ENCODE results near the gene TXNRD2.
"Not testable (repeated sequence)": the region's sequence is repeated elsewhere in the genome, so short reads cannot be mapped to it uniquely, and the experiment has no call there.

The TXNRD2 gene

GRCh38 chr22:19842393-19843106 is 99.1 kb downstream of the TXNRD2 start:
- no peak overlapping the region for H3K4me3 ChIP-seq (ENCODE audit: low read depth, low read length)

DNA sequence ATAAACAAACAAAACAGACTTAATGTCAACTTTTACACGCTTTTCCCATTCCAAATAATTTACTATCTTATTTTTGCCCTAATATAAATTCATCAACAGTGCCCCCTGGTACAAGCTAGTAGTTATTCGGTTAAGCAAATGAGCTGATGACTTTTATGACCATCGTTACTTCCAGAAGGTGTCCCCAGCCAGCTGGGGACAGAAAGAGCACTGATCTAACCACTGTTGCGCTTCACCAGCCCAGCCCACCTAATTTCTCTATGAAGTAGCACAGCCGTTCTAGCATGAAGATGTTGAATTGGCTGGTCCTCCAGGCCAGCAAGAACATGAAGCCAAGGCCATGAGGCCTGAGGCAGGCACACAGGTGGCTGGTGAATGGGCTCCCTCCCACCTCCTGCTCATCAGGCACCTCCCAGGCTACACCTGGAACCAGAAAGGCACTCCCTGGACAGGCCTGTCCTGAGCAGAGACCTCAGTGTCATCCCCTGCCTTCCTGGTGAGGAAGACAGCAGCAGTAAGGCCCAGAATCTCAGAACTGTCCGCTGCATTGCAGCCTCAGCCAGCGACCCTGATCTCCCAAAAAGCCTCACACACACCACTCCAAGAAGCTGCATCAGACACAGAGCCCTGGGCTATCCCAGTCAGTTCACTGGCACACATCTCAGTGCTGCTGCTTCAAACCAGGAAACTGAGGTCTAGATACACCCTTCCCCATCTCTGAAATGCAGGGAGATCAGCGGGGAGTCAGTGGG is 99.8 kb downstream of the TXNRD2 start:
- H3K4me3 ChIP-seq (ENCODE audit: low read depth, low read length), result no peak overlapping the region
- DNase-seq (ENCODE audit: low read depth), result no peak

More at GRCh38 chr22:19842393-19843106, 99.1 kb downstream of the TXNRD2 start:
- DNase-seq (ENCODE audit: low read depth), result no peak

GRCh38 chr22:19840955-19841640 is 100.5 kb downstream of the TXNRD2 start:
- no peak for DNase-seq (ENCODE audit: low read depth)
- H3K4me3 ChIP-seq (ENCODE audit: low read depth, low read length), result no peak overlapping the region

DNA sequence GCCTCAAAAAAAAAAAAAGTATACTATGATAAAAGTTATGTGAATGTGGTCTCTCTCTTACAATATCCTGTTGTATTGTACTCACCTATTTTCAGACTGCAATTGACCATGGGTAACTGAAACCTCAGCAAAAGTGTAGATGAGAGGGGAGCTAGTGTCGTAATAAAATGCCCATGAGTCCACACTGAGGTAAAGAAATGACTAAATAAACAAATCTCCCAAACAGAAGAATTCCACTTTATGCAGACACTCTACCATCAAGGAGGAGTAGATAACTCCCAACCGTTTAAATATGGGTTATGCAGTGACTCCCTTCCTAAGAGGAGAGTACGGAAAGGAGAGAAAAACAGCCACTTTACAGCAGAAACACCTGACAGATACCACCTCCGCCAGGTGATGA is 101.6 kb downstream of the TXNRD2 start:
- DNase-seq (ENCODE audit: low read depth), result no peak

DNA sequence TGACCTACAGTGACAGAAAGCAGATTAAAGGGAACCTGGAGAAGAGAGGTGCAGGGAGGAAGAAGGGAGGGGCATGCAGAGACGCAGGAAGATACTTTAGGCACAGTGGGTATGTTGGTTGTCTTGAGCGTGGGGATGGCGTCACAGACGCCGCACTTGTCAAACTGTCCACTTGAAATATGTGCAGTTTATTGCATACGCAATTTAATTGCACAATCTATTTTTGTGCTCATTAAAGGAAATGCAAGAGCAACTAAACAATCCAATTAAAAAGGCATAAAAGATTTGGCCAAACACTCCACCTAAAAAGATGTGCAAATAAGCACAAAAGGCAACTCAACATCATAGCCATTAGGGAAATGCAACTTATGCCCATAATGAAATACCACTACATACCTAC is 103.7 kb downstream of the TXNRD2 start:
- no peak for DNase-seq (ENCODE audit: low read depth)
- H3K4me3 ChIP-seq (ENCODE audit: low read depth, low read length), result no peak overlapping the region

More for the DNA sequence above, 101.6 kb downstream of the TXNRD2 start:
- H3K4me3 ChIP-seq (ENCODE audit: low read depth, low read length), result no peak overlapping the region

DNA sequence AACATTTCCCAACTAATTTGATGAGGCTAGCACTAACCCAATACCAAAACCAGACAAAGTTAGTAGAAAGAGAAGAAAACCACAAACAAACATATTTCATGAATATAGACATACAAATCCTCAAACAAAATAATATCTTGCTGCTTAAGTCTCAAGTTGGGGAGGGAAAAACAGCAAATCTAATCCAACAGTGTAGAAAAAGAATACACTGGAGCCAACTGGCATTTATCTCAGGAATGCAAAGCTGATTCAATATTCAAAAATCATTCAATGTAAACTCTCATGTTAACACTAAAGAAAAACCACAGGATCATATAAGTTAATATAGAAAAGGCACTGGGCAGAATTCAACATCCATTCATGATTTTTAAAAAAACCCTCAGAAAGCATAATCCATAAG is 105.1 kb downstream of the TXNRD2 start:
- no peak overlapping the region for H3K4me3 ChIP-seq (ENCODE audit: low read depth, low read length)
- DNase-seq (ENCODE audit: low read depth), result no peak

- no peak overlapping the region for H3K4me3 ChIP-seq (ENCODE audit: low read depth, low read length)
- no peak for DNase-seq (ENCODE audit: low read depth)
Observed at GRCh38 chr22:19834599-19834998, 107.0 kb downstream of the TXNRD2 start.

- DNase-seq (ENCODE audit: low read depth); H3K4me3 ChIP-seq (ENCODE audit: low read depth, low read length): not testable (repeated sequence)
Observed at GRCh38 chr22:19833327-19833726, 108.3 kb downstream of the TXNRD2 start.

- DNase-seq (ENCODE audit: low read depth), result no peak
- no peak overlapping the region for H3K4me3 ChIP-seq (ENCODE audit: low read depth, low read length)
Observed at GRCh38 chr22:19832476-19833108, 109.0 kb downstream of the TXNRD2 start.

DNA sequence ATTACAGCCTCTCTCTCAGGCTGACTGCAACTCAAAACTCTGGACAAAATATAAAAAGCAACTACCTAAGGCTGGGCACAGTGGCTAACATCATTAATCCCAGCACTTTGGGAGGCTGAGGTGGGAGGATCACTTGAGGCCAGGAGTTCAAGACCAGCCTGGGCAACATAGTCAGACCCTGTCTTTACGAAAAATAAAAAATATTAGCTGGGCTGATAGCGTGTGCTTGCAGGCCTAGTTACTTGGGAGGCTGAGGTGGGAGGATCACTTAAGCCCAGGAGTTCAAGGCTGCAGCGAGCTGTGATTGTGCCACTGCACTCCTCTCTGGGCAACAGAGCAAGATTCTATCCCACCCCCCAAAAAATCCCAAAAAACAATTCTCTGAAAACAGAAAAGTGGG is 109.6 kb downstream of the TXNRD2 start:
- DNase-seq (ENCODE audit: low read depth); H3K4me3 ChIP-seq (ENCODE audit: low read depth, low read length): not testable (repeated sequence)

DNA sequence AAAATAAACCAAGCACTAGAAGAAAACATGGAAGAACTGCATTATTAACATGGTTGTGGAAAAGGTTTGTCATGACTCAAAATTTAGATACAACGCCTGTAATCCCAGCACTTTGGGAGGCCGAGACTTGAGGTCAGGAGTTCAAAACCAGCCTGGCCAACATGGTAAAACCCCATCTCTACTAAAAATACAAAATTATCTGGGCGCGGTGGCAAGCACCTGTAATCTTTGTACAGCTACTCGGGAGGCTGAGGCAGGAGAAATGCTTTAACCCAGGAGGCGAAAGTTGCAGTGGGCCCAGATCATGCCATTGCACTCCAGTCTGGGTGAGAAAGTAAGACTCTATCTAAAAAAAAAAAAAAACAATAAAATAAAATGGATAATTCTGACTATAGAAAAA is 110.6 kb downstream of the TXNRD2 start:
- DNase-seq (ENCODE audit: low read depth), result no peak
- H3K4me3 ChIP-seq (ENCODE audit: low read depth, low read length), result no peak overlapping the region

DNA sequence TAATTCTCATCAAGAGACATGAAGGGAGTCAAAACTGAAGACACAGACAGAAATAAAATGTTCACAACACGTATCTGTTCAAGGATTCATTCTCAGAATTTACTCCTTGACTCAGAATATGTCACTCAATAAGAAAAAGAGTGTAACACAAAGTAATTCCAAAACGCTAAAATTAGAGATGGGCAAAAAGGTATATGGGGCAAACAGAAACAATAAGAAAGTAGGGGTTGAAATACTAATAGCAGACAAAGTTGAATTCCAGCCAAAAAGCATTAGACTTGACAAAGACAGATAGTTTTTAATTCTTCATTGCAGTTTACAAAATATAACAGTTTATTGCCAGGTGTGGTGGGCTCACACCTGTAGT is 113.6 kb downstream of the TXNRD2 start:
- no peak for DNase-seq (ENCODE audit: low read depth)
- H3K4me3 ChIP-seq (ENCODE audit: low read depth, low read length), result no peak overlapping the region

DNA sequence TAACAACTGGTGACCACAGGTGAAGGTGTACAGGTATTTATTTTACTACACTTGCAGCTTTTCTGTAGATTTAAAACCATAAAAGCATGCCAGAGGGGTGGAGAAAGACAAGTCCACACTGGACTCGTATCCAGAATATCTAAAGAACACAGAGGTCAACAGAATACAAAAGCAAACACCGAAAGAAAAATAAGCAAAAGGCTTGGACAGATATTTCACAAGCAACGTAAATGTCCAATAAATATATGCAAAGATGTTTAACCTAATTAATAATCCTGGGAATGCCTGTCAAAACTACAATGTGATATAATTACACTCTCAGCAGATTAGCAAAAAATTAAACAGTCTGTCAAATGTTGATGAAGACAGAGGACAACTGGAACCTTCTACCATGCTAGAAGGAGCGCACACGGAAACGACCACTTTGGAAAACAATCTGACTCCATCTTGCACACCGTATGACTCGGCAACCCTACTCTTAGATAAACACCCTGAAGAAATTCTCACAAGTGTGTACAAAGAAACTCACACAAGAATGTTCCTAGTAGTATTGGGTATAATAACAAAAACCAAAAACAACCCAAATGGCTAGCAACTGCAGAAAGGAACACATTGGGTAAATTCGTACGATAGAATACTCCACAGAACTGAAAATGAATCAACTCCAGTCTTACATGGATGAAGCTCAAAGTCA is 114.1 kb downstream of the TXNRD2 start:
- H3K4me3 ChIP-seq (ENCODE audit: low read depth, low read length), result no peak overlapping the region

GRCh38 chr22:19826619-19826950 is 115.0 kb downstream of the TXNRD2 start:
- no peak for DNase-seq (ENCODE audit: low read depth)
- H3K4me3 ChIP-seq (ENCODE audit: low read depth, low read length), result no peak overlapping the region

More for the DNA sequence above, 114.1 kb downstream of the TXNRD2 start:
- DNase-seq (ENCODE audit: low read depth), result no peak

- no peak for DNase-seq (ENCODE audit: low read depth)
- H3K4me3 ChIP-seq (ENCODE audit: low read depth, low read length), result no peak overlapping the region
Observed at GRCh38 chr22:19825904-19826618, 115.6 kb downstream of the TXNRD2 start.

Measured in skeletal muscle cell (primary cell).